HUES6 (cell line): ENCODE measurements around the gene APH1A.
A peak's percentile ranks its signal among the peaks of the same experiment; 100 is the strongest.

Source experiments
- H3K27ac ChIP-seq: 2 replicates; pipeline ENCODE4 v1.7.0; 2013; ENCODE audit warnings: low read depth, mild to moderate bottlenecking, low read length, inconsistent platforms
- H3K27me3 ChIP-seq: 2 replicates; pipeline ENCODE4 v1.6.1; 2013; ENCODE audit warnings: low read length; ENCODE audit not compliant: control insufficient read depth, insufficient read depth
- H3K36me3 ChIP-seq: 2 replicates; pipeline ENCODE4 v1.6.1; 2013; ENCODE audit warnings: low read length; ENCODE audit not compliant: control insufficient read depth, insufficient read depth
- H3K4me1 ChIP-seq: 2 replicates; pipeline ENCODE4 v1.6.1; 2013; ENCODE audit warnings: low read length; ENCODE audit not compliant: control insufficient read depth, insufficient read depth
- H3K4me3 ChIP-seq: 2 replicates; pipeline ENCODE4 v1.5.1; 2013; ENCODE audit warnings: low read depth, low read length
- H3K9ac ChIP-seq: one replicate; pipeline ENCODE4 v1.6.1; 2013; ENCODE audit warnings: mild to moderate bottlenecking, low read length
- H3K9me3 ChIP-seq: 2 replicates; pipeline ENCODE4 v1.6.1; 2013; ENCODE audit warnings: low read depth, low read length; ENCODE audit not compliant: control insufficient read depth, insufficient read depth

The APH1A gene

GRCh38 chr1:150268340-150268704, 494 bp downstream of the APH1A start:
- Histone ChIP-seq H3K9me3 (no peaks in the 10 kb centered on the region), H3K27ac (peak overlapping the region; percentile 39; the same call in 1 of the 2 replicates), H3K4me1 (peaks cover 21% of the 10 kb centered on the region), H3K27me3 (no peaks in the 10 kb centered on the region), H3K9ac (peak overlapping the region; percentile 82), H3K4me3 (peak overlapping the region; percentile 93), H3K36me3 (peaks cover 40% of the 10 kb centered on the region)

GRCh38 chr1:150267896-150268295, 920 bp downstream of the APH1A start:
- Histone ChIP-seq H3K4me1 (peaks cover 17% of the 10 kb centered on the region), H3K27ac (no peak overlapping the region; the same call in 1 of the 2 replicates), H3K9me3 (no peaks in the 10 kb centered on the region), H3K27me3 (no peaks in the 10 kb centered on the region), H3K36me3 (peaks cover 44% of the 10 kb centered on the region), H3K9ac (peak overlapping the region; percentile 82), H3K4me3 (peak overlapping the region; percentile 93)

- Histone ChIP-seq H3K9ac (no peak overlapping the region), H3K9me3 (no peaks in the 10 kb centered on the region), H3K4me3 (no peak overlapping the region), H3K36me3 (peaks cover 61% of the 10 kb centered on the region), H3K27me3 (no peaks in the 10 kb centered on the region), H3K27ac (no peak overlapping the region), H3K4me1 (peaks cover 24% of the 10 kb centered on the region)
Observed at GRCh38 chr1:150263549-150263948, 5.3 kb downstream of the APH1A start.

- H3K27ac ChIP-seq: no peak overlapping the region
- peaks cover 61% of the 10 kb centered on the region for H3K36me3 ChIP-seq
- H3K9ac ChIP-seq: no peak overlapping the region
- no peaks in the 10 kb centered on the region for H3K9me3 ChIP-seq
- no peak overlapping the region for H3K4me3 ChIP-seq
- H3K4me1 ChIP-seq: peaks cover 22% of the 10 kb centered on the region
- no peaks in the 10 kb centered on the region for H3K27me3 ChIP-seq
Observed at GRCh38 chr1:150262388-150263320, 6.2 kb downstream of the APH1A start.

- Histone ChIP-seq H3K4me1 (peaks cover 23% of the 10 kb centered on the region), H3K9me3 (no peaks in the 10 kb centered on the region), H3K4me3 (no peak overlapping the region), H3K36me3 (peaks cover 49% of the 10 kb centered on the region), H3K27ac (no peak overlapping the region), H3K9ac (no peak overlapping the region), H3K27me3 (no peaks in the 10 kb centered on the region)
Observed at GRCh38 chr1:150261367-150261766, 7.4 kb downstream of the APH1A start.

GRCh38 chr1:150259758-150260669, 8.8 kb downstream of the APH1A start:
- Histone ChIP-seq H3K9ac (peak overlapping the region; percentile 1), H3K36me3 (peaks cover 35% of the 10 kb centered on the region), H3K27me3 (no peaks in the 10 kb centered on the region), H3K4me1 (peaks cover 31% of the 10 kb centered on the region), H3K27ac (no peak overlapping the region), H3K4me3 (peak overlapping the region; percentile 80), H3K9me3 (no peaks in the 10 kb centered on the region)

- no peak overlapping the region for H3K27ac ChIP-seq
Observed at GRCh38 chr1:150259217-150259616, 9.6 kb downstream of the APH1A start.

GRCh38 chr1:150257624-150258585, 10.9 kb downstream of the APH1A start, which contains the start of gene CA14:
CA14 (plus strand) TSS chr1:150257774; CDS start chr1:150258129, 355 bp downstream.
- Histone ChIP-seq H3K4me3 (peak within 1 kb of the TSS; percentile 80), H3K9me3 (no peaks in the 10 kb centered on the region), H3K27ac (peak within 1 kb of the TSS; percentile 67), H3K36me3 (peaks cover 17% of the 10 kb centered on the region), H3K9ac (peak within 1 kb of the TSS; percentile 80), H3K4me1 (peaks cover 31% of the 10 kb centered on the region), H3K27me3 (no peaks in the 10 kb centered on the region)

More at GRCh38 chr1:150259217-150259616, 9.6 kb downstream of the APH1A start:
- Histone ChIP-seq H3K4me1 (peaks cover 31% of the 10 kb centered on the region), H3K36me3 (peaks cover 27% of the 10 kb centered on the region), H3K9ac (peak overlapping the region; percentile 80), H3K4me3 (peak overlapping the region; percentile 80), H3K27me3 (no peaks in the 10 kb centered on the region), H3K9me3 (no peaks in the 10 kb centered on the region)

GRCh38 chr1:150256554-150257341, 12.1 kb downstream of the APH1A start:
- H3K36me3 ChIP-seq: peaks cover 9% of the 10 kb centered on the region
- H3K4me1 ChIP-seq: peaks cover 31% of the 10 kb centered on the region
- H3K9me3 ChIP-seq: no peaks in the 10 kb centered on the region
- H3K4me3 ChIP-seq: peak overlapping the region; percentile 80
- peak overlapping the region; percentile 67 for H3K27ac ChIP-seq
- peak overlapping the region; percentile 80 for H3K9ac ChIP-seq
- no peaks in the 10 kb centered on the region for H3K27me3 ChIP-seq
